GM12891 (cell line): ENCODE results near the gene TMOD1.

Experiments used
- PAX5 ChIP-seq: IDR thresholded peaks from 2 replicates; pipeline ENCODE4 v1.6.1; 2011; ENCODE audit warnings: low read length, moderate library complexity, mild to moderate bottlenecking; ENCODE audit not compliant: insufficient read depth, severe bottlenecking
- POLR2A ChIP-seq: IDR thresholded peaks from 2 replicates; pipeline ENCODE4 v1.6.1; 2011; ENCODE audit warnings: low read depth, low read length, control low read depth
- POLR2AphosphoS5 ChIP-seq: IDR thresholded peaks from 2 replicates; pipeline ENCODE4 v1.6.1; 2011; ENCODE audit warnings: low read depth, low read length, control low read depth
- TAF1 ChIP-seq: IDR thresholded peaks from 2 replicates; pipeline ENCODE4 v1.6.1; 2011; ENCODE audit warnings: low read depth, low read length, control low read depth

GRCh38 chr9:97507428-97507984 lies 6.0 kb downstream of the TMOD1 start:
- TF ChIP-seq POLR2A (no peak), POLR2AphosphoS5 (no peak), TAF1 (no peak), PAX5 (no peak)
